T-helper 2 cell treated with Interferon-gamma antibody and Interleukin-4, amounts not matched to agents 5 μg/mL and 100 μg/mL, for 36 hours (primary cell): Measurements from ENCODE around the gene SMG5.
A peak's percentile ranks its signal among the peaks of the same experiment; 100 is the strongest.

Experiments
- DNase-seq: peaks from one replicate; pipeline ENCODE4 v3.0.0; 2021; ENCODE audit warnings: low spot score
- H3K27ac Mint-ChIP-seq: one replicate; pipeline ENCODE4 v1.8.0; 2021; ENCODE audit warnings: mild to moderate bottlenecking, mixed read lengths
- H3K27me3 Mint-ChIP-seq: one replicate; pipeline ENCODE4 v1.8.0; 2021; ENCODE audit warnings: low read depth, mixed read lengths
- H3K36me3 Mint-ChIP-seq: one replicate; pipeline ENCODE4 v1.8.0; 2021; ENCODE audit warnings: low read depth, mixed read lengths
- H3K4me1 Mint-ChIP-seq: one replicate; pipeline ENCODE4 v1.8.0; 2021; ENCODE audit warnings: low read depth, mixed read lengths
- H3K4me3 Mint-ChIP-seq: one replicate; pipeline ENCODE4 v1.8.0; 2022; ENCODE audit warnings: mild to moderate bottlenecking, moderate library complexity, mixed read lengths
- H3K9me3 Mint-ChIP-seq: one replicate; pipeline ENCODE4 v1.8.0; 2021; ENCODE audit warnings: mixed read lengths

The SMG5 gene

GRCh38 chr1:156289857-156290256 is 7.2 kb upstream of the SMG5 start:
- Mint-ChIP-seq H3K27me3 (no peaks in the 10 kb centered on the region), H3K4me1 (peaks cover 5% of the 10 kb centered on the region), H3K36me3 (peaks cover 4% of the 10 kb centered on the region), H3K27ac (no peak overlapping the region), H3K9me3 (no peaks in the 10 kb centered on the region), H3K4me3 (no peak overlapping the region)
- DNase-seq, result no peak

GRCh38 chr1:156286061-156286460 is 3.4 kb upstream of the SMG5 start:
- no peak for DNase-seq
- Mint-ChIP-seq H3K27me3 (no peaks in the 10 kb centered on the region), H3K9me3 (no peaks in the 10 kb centered on the region), H3K27ac (no peak overlapping the region), H3K4me3 (no peak overlapping the region), H3K4me1 (peaks cover 17% of the 10 kb centered on the region), H3K36me3 (peaks cover 10% of the 10 kb centered on the region)

- no peaks in the 10 kb centered on the region for H3K9me3 Mint-ChIP-seq
These were observed 2.8 kb upstream of the SMG5 start for GRCh38 chr1:156285437-156285836.

GRCh38 chr1:156284757-156285156 is 2.1 kb upstream of the SMG5 start:
- Mint-ChIP-seq H3K36me3 (peaks cover 10% of the 10 kb centered on the region), H3K9me3 (no peaks in the 10 kb centered on the region), H3K27me3 (no peaks in the 10 kb centered on the region), H3K4me1 (peaks cover 27% of the 10 kb centered on the region), H3K27ac (no peak overlapping the region), H3K4me3 (no peak overlapping the region)
- DNase-seq, result no peak

More at GRCh38 chr1:156285437-156285836, 2.8 kb upstream of the SMG5 start:
- H3K4me1 Mint-ChIP-seq, result peaks cover 23% of the 10 kb centered on the region
- H3K27ac Mint-ChIP-seq, result no peak overlapping the region
- no peak overlapping the region for H3K4me3 Mint-ChIP-seq
- H3K36me3 Mint-ChIP-seq, result peaks cover 10% of the 10 kb centered on the region
- DNase-seq, result no peak
- no peaks in the 10 kb centered on the region for H3K27me3 Mint-ChIP-seq

- no peaks in the 10 kb centered on the region for H3K9me3 Mint-ChIP-seq
- no peak for DNase-seq
- H3K4me3 Mint-ChIP-seq, result peak within 1 kb of the TSS; percentile 91
- H3K27me3 Mint-ChIP-seq, result no peaks in the 10 kb centered on the region
- H3K36me3 Mint-ChIP-seq, result peaks cover 10% of the 10 kb centered on the region
- H3K4me1 Mint-ChIP-seq, result peaks cover 29% of the 10 kb centered on the region
- H3K27ac Mint-ChIP-seq, result peak within 1 kb of the TSS; percentile 92
These were observed 1.5 kb upstream of the SMG5 start, which contains the start of gene TMEM79 for GRCh38 chr1:156284112-156284511. TMEM79 (plus strand) TSS chr1:156284325; CDS start chr1:156285227, 902 bp downstream.

- Mint-ChIP-seq H3K27me3 (no peaks in the 10 kb centered on the region), H3K9me3 (no peaks in the 10 kb centered on the region), H3K4me1 (peaks cover 29% of the 10 kb centered on the region), H3K36me3 (peaks cover 9% of the 10 kb centered on the region), H3K4me3 (peak overlapping the region; percentile 91), H3K27ac (peak overlapping the region; percentile 92)
- DNase-seq, result no peak
These were observed 896 bp upstream of the SMG5 start for GRCh38 chr1:156283521-156283920.

GRCh38 chr1:156281693-156282478 is 739 bp downstream of the SMG5 start:
- H3K36me3 Mint-ChIP-seq, result peaks cover 25% of the 10 kb centered on the region
- H3K4me1 Mint-ChIP-seq, result peaks cover 30% of the 10 kb centered on the region
- H3K9me3 Mint-ChIP-seq, result no peaks in the 10 kb centered on the region
- DNase-seq, result peak; percentile 33
- H3K27ac Mint-ChIP-seq, result peak overlapping the region; percentile 92
- H3K4me3 Mint-ChIP-seq, result peak overlapping the region; percentile 91
- no peaks in the 10 kb centered on the region for H3K27me3 Mint-ChIP-seq

GRCh38 chr1:156281281-156281680 is 1.3 kb downstream of the SMG5 start:
- Mint-ChIP-seq H3K36me3 (peaks cover 31% of the 10 kb centered on the region), H3K4me1 (peaks cover 30% of the 10 kb centered on the region), H3K4me3 (peak overlapping the region; percentile 91), H3K27ac (peak overlapping the region; percentile 92), H3K9me3 (no peaks in the 10 kb centered on the region), H3K27me3 (no peaks in the 10 kb centered on the region)
- DNase-seq, result peak; percentile 44

- Mint-ChIP-seq H3K4me1 (peaks cover 30% of the 10 kb centered on the region), H3K27ac (no peak overlapping the region), H3K4me3 (no peak overlapping the region), H3K36me3 (peaks cover 39% of the 10 kb centered on the region), H3K27me3 (no peaks in the 10 kb centered on the region), H3K9me3 (no peaks in the 10 kb centered on the region)
- DNase-seq, result no peak
These were observed 2.8 kb downstream of the SMG5 start for GRCh38 chr1:156279837-156280236.

- Mint-ChIP-seq H3K4me3 (no peak overlapping the region), H3K4me1 (peaks cover 20% of the 10 kb centered on the region), H3K27me3 (no peaks in the 10 kb centered on the region), H3K27ac (no peak overlapping the region), H3K9me3 (no peaks in the 10 kb centered on the region), H3K36me3 (peaks cover 57% of the 10 kb centered on the region)
- DNase-seq, result no peak
These were observed 5.7 kb downstream of the SMG5 start for GRCh38 chr1:156276966-156277381.

- peaks cover 61% of the 10 kb centered on the region for H3K36me3 Mint-ChIP-seq
- H3K4me3 Mint-ChIP-seq, result no peak overlapping the region
- peaks cover 17% of the 10 kb centered on the region for H3K4me1 Mint-ChIP-seq
- H3K27ac Mint-ChIP-seq, result no peak overlapping the region
- no peaks in the 10 kb centered on the region for H3K27me3 Mint-ChIP-seq
- no peaks in the 10 kb centered on the region for H3K9me3 Mint-ChIP-seq
- DNase-seq, result no peak
These were observed 6.1 kb downstream of the SMG5 start for GRCh38 chr1:156276532-156276931.

GRCh38 chr1:156270314-156270713 is 12.3 kb downstream of the SMG5 start:
- no peak overlapping the region for H3K4me3 Mint-ChIP-seq
- no peaks in the 10 kb centered on the region for H3K4me1 Mint-ChIP-seq
- no peak overlapping the region for H3K27ac Mint-ChIP-seq
- no peaks in the 10 kb centered on the region for H3K27me3 Mint-ChIP-seq
- H3K9me3 Mint-ChIP-seq, result no peaks in the 10 kb centered on the region
- DNase-seq, result no peak
- H3K36me3 Mint-ChIP-seq, result peaks cover 70% of the 10 kb centered on the region

- H3K4me1 Mint-ChIP-seq, result peaks cover 2% of the 10 kb centered on the region
- no peaks in the 10 kb centered on the region for H3K9me3 Mint-ChIP-seq
- no peaks in the 10 kb centered on the region for H3K27me3 Mint-ChIP-seq
- H3K4me3 Mint-ChIP-seq, result no peak overlapping the region
- no peak overlapping the region for H3K27ac Mint-ChIP-seq
- H3K36me3 Mint-ChIP-seq, result peaks cover 65% of the 10 kb centered on the region
- no peak for DNase-seq
These were observed 14.3 kb downstream of the SMG5 start for GRCh38 chr1:156268336-156268735.

- no peak for DNase-seq
- Mint-ChIP-seq H3K9me3 (no peaks in the 10 kb centered on the region), H3K27ac (no peak overlapping the region), H3K4me3 (no peak overlapping the region), H3K27me3 (no peaks in the 10 kb centered on the region), H3K36me3 (peaks cover 64% of the 10 kb centered on the region), H3K4me1 (peaks cover 2% of the 10 kb centered on the region)
These were observed 16.6 kb downstream of the SMG5 start for GRCh38 chr1:156266051-156266450.

- Mint-ChIP-seq H3K4me3 (no peak overlapping the region), H3K4me1 (peaks cover 2% of the 10 kb centered on the region), H3K9me3 (no peaks in the 10 kb centered on the region), H3K27me3 (no peaks in the 10 kb centered on the region), H3K36me3 (peaks cover 76% of the 10 kb centered on the region), H3K27ac (no peak overlapping the region)
- no peak for DNase-seq
These were observed 19.4 kb downstream of the SMG5 start for GRCh38 chr1:156263288-156263655.
